Kidney (tissue), 14 donors: ENCODE measurements around the gene NFIA. TPM values are rescaled to one million over a fixed set of nuclear protein-coding genes. Genes with fewer than 3 reads are reported as not detected.

Source experiments
- DNase-seq, 5 donors: peaks; one replicate each; pipeline ENCODE4 v3.0.0-alpha.2; 2013 to 2020
- FAIRE-seq: peaks from 2 replicates; lab custom pipeline; 2012; peaks lifted over from hg19 to GRCh38; lab: Jason Lieb, UNC
- H3K27ac ChIP-seq, 2 donors: one replicate each; pipeline ENCODE4 v1.7.0; 2013; ENCODE audit warnings: low read depth in 2 of 2, low read length in 2 of 2, inconsistent platforms in 1 of 2
- H3K27me3 ChIP-seq: one replicate; pipeline ENCODE4 v1.7.1; 2013; ENCODE audit warnings: low read length, inconsistent platforms; ENCODE audit not compliant: control insufficient read depth, insufficient read depth
- H3K36me3 ChIP-seq, 3 donors: one replicate each; pipeline versions ENCODE4 v1.7.0 to v1.7.1; 2013; ENCODE audit warnings: low read length in 3 of 3, control low read depth in 1 of 3, inconsistent platforms in 1 of 3; ENCODE audit not compliant: insufficient read depth in 3 of 3, control insufficient read depth in 2 of 3
- H3K4me1 ChIP-seq, 3 donors: one replicate each; pipeline versions ENCODE4 v1.7.0 to v1.7.1; 2013; ENCODE audit warnings: low read length in 3 of 3, inconsistent platforms in 1 of 3, low read depth in 1 of 3; ENCODE audit not compliant: control insufficient read depth in 2 of 3, insufficient read depth in 2 of 3
- H3K4me3 ChIP-seq, 3 donors: one replicate each; pipeline versions ENCODE4 v1.7.0 to v1.8.1; 2013; ENCODE audit warnings: low read length in 3 of 3, control low read depth in 1 of 3, inconsistent platforms in 1 of 3
- H3K9ac ChIP-seq, 3 donors: one replicate each; pipeline versions ENCODE4 v1.7.0 to v1.7.1; 2013; ENCODE audit warnings: low read length in 3 of 3, control low read depth in 1 of 3, inconsistent platforms in 1 of 3
- H3K9me3 ChIP-seq, 3 donors: one replicate each; pipeline versions ENCODE4 v1.7.0 to v1.7.1; 2013; ENCODE audit warnings: low read length in 3 of 3, control low read depth in 1 of 3, inconsistent platforms in 1 of 3; ENCODE audit not compliant: control insufficient read depth in 2 of 3, insufficient read depth in 1 of 3
- CTCF ChIP-seq: IDR thresholded peaks from 3 replicates; pipeline ENCODE4 v1.5.1; 2012; ENCODE audit warnings: mild to moderate bottlenecking, moderate library complexity, borderline replicate concordance; ENCODE audit not compliant: insufficient read depth; ENCODE audit errors: extremely low read depth
- intact Hi-C: fragments of 100-400 bp; cut with DNase I; formaldehyde crosslinking; loops from one replicate; pipeline ENCODE4 v1.11.1; 2022
- polyA plus RNA-seq: library from polyadenylated mRNA; stranded (reverse); fragments of 350-450 nt; fragmentation: Illumina TruSeq; extraction: RNeasy Lipid Tissue Mini Kit (QIAGEN cat#74804); gene quantifications from one replicate; pipeline ENCODE4 v1.2.3, GENCODE V29; 2014; ENCODE audit warnings: low read depth, low replicate concordance; ENCODE audit not compliant: insufficient read depth
- total RNA-seq: library from RNA; stranded (reverse); fragmentation: NEBNext Ultra II Directional; extraction: Animal tissue kit (Norgen Biotek cat#: 25700); gene quantifications from one replicate; pipeline ENCODE4 v1.2.1, GENCODE V29; 2021
- donor health status: control.
- donor health status: control.
- donor health status: control.
- donor health status: control.
- donor health status: control.
- donor health status: DM: yes; HTN: yes; CAD: no.
- donor health status: Normal renal cell carcinoma (clear cell type).

NFIA gene
- total and polyA plus RNA-seq, 2 donors from 2014 or later, result 4.8 to 87.5 TPM

GRCh38 chr1:61224609-61225008 lies 142.2 kb downstream of the NFIA start:
- DNase-seq, result no peak
- intact Hi-C loops, result no loop called here
- Histone ChIP-seq H3K4me1 (no peaks in the 10 kb centered on the region), H3K9me3 (no peaks in the 10 kb centered on the region), H3K9ac (no peak overlapping the region), H3K27me3 (no peaks in the 10 kb centered on the region), H3K27ac (no peak overlapping the region), H3K4me3 (no peak overlapping the region), H3K36me3 (no peaks in the 10 kb centered on the region)
- TF ChIP-seq CTCF, result no peak
- FAIRE-seq, result no peak

GRCh38 chr1:61225478-61225877 lies 143.1 kb downstream of the NFIA start:
- Histone ChIP-seq H3K27me3 (no peaks in the 10 kb centered on the region), H3K9ac (no peak overlapping the region), H3K4me3 (no peak overlapping the region), H3K27ac (no peak overlapping the region), H3K9me3 (no peaks in the 10 kb centered on the region), H3K36me3 (no peaks in the 10 kb centered on the region), H3K4me1 (peaks cover 0 to 1% (median 0%) of the 10 kb centered on the region in 3 donors)
- FAIRE-seq, result no peak
- no peak for TF ChIP-seq CTCF
- DNase-seq, result no peak
- intact Hi-C loops, result no loop called here

- intact Hi-C loops, result no loop called here
- Histone ChIP-seq H3K27me3 (no peaks in the 10 kb centered on the region), H3K4me3 (no peak overlapping the region), H3K27ac (no peak overlapping the region), H3K4me1 (peaks cover 0 to 8% (median 2%) of the 10 kb centered on the region in 3 donors), H3K9me3 (no peaks in the 10 kb centered on the region), H3K9ac (no peak overlapping the region), H3K36me3 (no peaks in the 10 kb centered on the region)
- no peak for FAIRE-seq
- no peak for DNase-seq
- no peak for TF ChIP-seq CTCF
Observed at GRCh38 chr1:61226791-61227567, 144.6 kb downstream of the NFIA start.
